DOHH2 (cell line): ENCODE measurements around the gene SRM.

Experiments used
- EZH2phosphoT487 ChIP-seq: fragments of 200-600 bp; sonication (generic); IDR thresholded peaks from 2 replicates; pipeline ENCODE4 v1.6.1; 2017; ENCODE audit warnings: borderline replicate concordance, mild to moderate bottlenecking, antibody characterized with exemption, low read length, moderate library complexity, mixed read lengths
- TF ChIP-seq, protein P1 (sequence below): fragments of 200-600 bp; sonication (generic); IDR thresholded peaks from one replicate; pipeline ENCODE4 v1.5.1; 2014; ENCODE audit warnings: antibody characterized with exemption, mild to moderate bottlenecking, low read depth, low read length; ENCODE audit not compliant: poor library complexity, severe bottlenecking

DNA sequence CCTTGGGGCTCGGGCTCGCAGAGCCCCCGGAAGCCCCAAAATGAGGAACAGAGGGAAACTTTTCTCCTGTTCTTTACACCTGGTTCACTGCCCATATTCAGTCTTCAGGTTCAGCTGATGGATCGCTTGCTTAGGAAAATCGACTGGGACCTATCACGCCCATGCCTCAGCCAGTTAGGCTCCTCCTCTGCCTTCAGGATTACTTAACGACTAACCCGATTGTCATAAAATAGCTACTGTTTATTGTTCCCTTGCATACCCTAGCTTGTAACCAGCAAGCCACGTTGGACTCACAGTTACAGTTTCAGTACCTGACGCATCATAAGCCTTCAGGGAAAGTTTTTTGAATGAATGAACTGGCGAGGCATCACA lies 46.7 kb downstream of the SRM start:
- TF ChIP-seq EZH2phosphoT487: no peak
- TF ChIP-seq, protein P1, sequence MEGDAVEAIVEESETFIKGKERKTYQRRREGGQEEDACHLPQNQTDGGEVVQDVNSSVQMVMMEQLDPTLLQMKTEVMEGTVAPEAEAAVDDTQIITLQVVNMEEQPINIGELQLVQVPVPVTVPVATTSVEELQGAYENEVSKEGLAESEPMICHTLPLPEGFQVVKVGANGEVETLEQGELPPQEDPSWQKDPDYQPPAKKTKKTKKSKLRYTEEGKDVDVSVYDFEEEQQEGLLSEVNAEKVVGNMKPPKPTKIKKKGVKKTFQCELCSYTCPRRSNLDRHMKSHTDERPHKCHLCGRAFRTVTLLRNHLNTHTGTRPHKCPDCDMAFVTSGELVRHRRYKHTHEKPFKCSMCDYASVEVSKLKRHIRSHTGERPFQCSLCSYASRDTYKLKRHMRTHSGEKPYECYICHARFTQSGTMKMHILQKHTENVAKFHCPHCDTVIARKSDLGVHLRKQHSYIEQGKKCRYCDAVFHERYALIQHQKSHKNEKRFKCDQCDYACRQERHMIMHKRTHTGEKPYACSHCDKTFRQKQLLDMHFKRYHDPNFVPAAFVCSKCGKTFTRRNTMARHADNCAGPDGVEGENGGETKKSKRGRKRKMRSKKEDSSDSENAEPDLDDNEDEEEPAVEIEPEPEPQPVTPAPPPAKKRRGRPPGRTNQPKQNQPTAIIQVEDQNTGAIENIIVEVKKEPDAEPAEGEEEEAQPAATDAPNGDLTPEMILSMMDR: no peak
